ENCODE measurements around the gene ABCA13.

GRCh38 chr7:48380921-48381320 lies 209.7 kb downstream of the ABCA13 start:
- TF ChIP-seq REST (IDR thresholded peaks at IDR 0.05; ENCODE audit: low read depth) (no peak), TAF1 (IDR thresholded peaks at IDR 0.05; ENCODE audit: low read depth) (no peak), TCF12 (IDR thresholded peaks at IDR 0.05; ENCODE audit: low read depth) (no peak), EP300 (IDR thresholded peaks at IDR 0.05; ENCODE audit: borderline replicate concordance) (no peak), CREB1 (IDR thresholded peaks at IDR 0.05; ENCODE audit: low read depth) (no peak), RAD21 (IDR thresholded peaks at IDR 0.05; ENCODE audit: low read depth) (no peak), EGR1 (IDR thresholded peaks at IDR 0.05) (no peak)
- TF ChIP-seq, protein P1, sequence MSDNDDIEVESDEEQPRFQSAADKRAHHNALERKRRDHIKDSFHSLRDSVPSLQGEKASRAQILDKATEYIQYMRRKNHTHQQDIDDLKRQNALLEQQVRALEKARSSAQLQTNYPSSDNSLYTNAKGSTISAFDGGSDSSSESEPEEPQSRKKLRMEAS (IDR thresholded peaks at IDR 0.05), result no peak

All from Ishikawa (cell line).